A549 (cell line): ENCODE data around the gene CD2. TPM values are rescaled to one million over a fixed set of nuclear protein-coding genes. Genes with fewer than 3 reads are reported as not detected.

Experiments used
- ATAC-seq, 2 experiments: fragments of 200-7000 bp in 1 of 2; fragments of >200 bp in 1 of 2; cut with Nextera tagmentation in 1 of 2; cut with Tn5 transposase in 1 of 2; 3 replicates each; pipeline versions ENCODE4 v1.8.0 to v1.9.1; 2018 to 2020; ENCODE audit warnings: mild to moderate bottlenecking in 1 of 2, moderate library complexity in 1 of 2
- CTCF ChIA-PET: fragments of 300-600 bp; sonication (Branson Sonifier 250); formaldehyde crosslinking; extraction: SDS; loops from one replicate; lab custom pipeline; 2021; ENCODE audit warnings: antibody characterized with exemption, inconsistent platforms; lab: Yijun Ruan, JAX
- POLR2A ChIA-PET: fragments of 350-600 bp; formaldehyde crosslinking; extraction: SDS; loops from one replicate; lab custom pipeline; 2021; ENCODE audit warnings: antibody characterized with exemption, inconsistent platforms; lab: Yijun Ruan, JAX
- DNase-seq, 2 experiments: peaks; one replicate each; pipeline versions ENCODE4 v3.0.0 to v3.0.0-alpha.2; 2011 to 2016; ENCODE audit warnings: low read depth in 1 of 2, low spot score in 1 of 2
- FAIRE-seq: peaks from 2 replicates; lab custom pipeline; 2011; peaks lifted over from hg19 to GRCh38; lab: Jason Lieb, UNC
- H3K27ac ChIP-seq, 2 experiments: fragments of >200 bp; sonication (Bioruptor Twin); formaldehyde crosslinking; 3 replicates each; pipeline ENCODE4 v1.5.1; 2016 to 2017
- H3K4me1 ChIP-seq: fragments of >200 bp; sonication (Bioruptor Twin); formaldehyde crosslinking; 3 replicates; pipeline ENCODE4 v1.6.1; 2016
- H3K4me2 ChIP-seq: fragments of >200 bp; sonication (Bioruptor Twin); formaldehyde crosslinking; 3 replicates; pipeline ENCODE4 v1.6.1; 2016
- H3K4me3 ChIP-seq: fragments of >200 bp; sonication (Bioruptor Twin); formaldehyde crosslinking; 3 replicates; pipeline ENCODE4 v1.5.1; 2016
- H3K9me3 ChIP-seq: fragments of >200 bp; sonication (Bioruptor Twin); formaldehyde crosslinking; 3 replicates; pipeline ENCODE4 v1.6.1; 2016
- BHLHE40 ChIP-seq: IDR thresholded peaks from 2 replicates; pipeline ENCODE4 v1.6.1; 2012; ENCODE audit warnings: low read depth, low read length, inconsistent platforms
- CEBPB ChIP-seq, 2 experiments: fragments of >200 bp in 1 of 2; sonication (Bioruptor Twin) in 1 of 2; formaldehyde crosslinking in 1 of 2; IDR thresholded peaks; 2 replicates each; pipeline ENCODE4 v1.6.1; 2012 to 2016
- CHD2 ChIP-seq: fragments of 150-350 bp; IDR thresholded peaks from 2 replicates; pipeline ENCODE4 v1.6.1; 2014; ENCODE audit warnings: low read length; ENCODE audit not compliant: partially characterized antibody
- EHMT2 ChIP-seq: fragments of 200-600 bp; sonication (generic); IDR thresholded peaks from 2 replicates; pipeline ENCODE4 v1.6.1; 2016; ENCODE audit warnings: antibody characterized with exemption, low read depth, mild to moderate bottlenecking, moderate library complexity
- ESRRA ChIP-seq: fragments of 150-350 bp; IDR thresholded peaks from 2 replicates; pipeline ENCODE4 v1.6.1; 2014; ENCODE audit warnings: mild to moderate bottlenecking, low read length, borderline replicate concordance
- HOXA7 ChIP-seq: fragments of 250-450 bp; sonication (Bioruptor Pico); IDR thresholded peaks from 2 replicates; pipeline ENCODE4 v1.5.0; 2020; ENCODE audit warnings: mild to moderate bottlenecking, moderate library complexity
- HOXB5 ChIP-seq: fragments of 250-450 bp; sonication (Bioruptor Pico); IDR thresholded peaks from 2 replicates; pipeline ENCODE4 v1.5.0; 2020; ENCODE audit warnings: mild to moderate bottlenecking, moderate library complexity
- JUNB ChIP-seq: fragments of >200 bp; sonication (Bioruptor Twin); formaldehyde crosslinking; IDR thresholded peaks from 2 replicates; pipeline ENCODE4 v1.6.1; 2016
- MAZ ChIP-seq: fragments of 150-350 bp; IDR thresholded peaks from 2 replicates; pipeline ENCODE4 v1.6.1; 2014; ENCODE audit warnings: antibody characterized with exemption, low read depth, low read length, borderline replicate concordance
- MYC ChIP-seq: IDR thresholded peaks from 2 replicates; pipeline ENCODE4 v1.6.1; 2012; ENCODE audit warnings: mild to moderate bottlenecking, inconsistent platforms, low read length, improper control_type of control experiment, borderline replicate concordance
- RCOR1 ChIP-seq: fragments of 150-350 bp; IDR thresholded peaks from 2 replicates; pipeline ENCODE4 v1.6.1; 2014; ENCODE audit warnings: antibody characterized with exemption, low read length, low read depth
- RNF2 ChIP-seq: fragments of 200-600 bp; sonication (generic); IDR thresholded peaks from 2 replicates; pipeline ENCODE4 v1.6.1; 2016; ENCODE audit warnings: low read depth, mild to moderate bottlenecking, antibody characterized with exemption, moderate library complexity, borderline replicate concordance
- SREBF2 ChIP-seq: fragments of 450-650 bp; IDR thresholded peaks from 2 replicates; pipeline ENCODE4 v1.6.1; 2014; ENCODE audit warnings: mild to moderate bottlenecking, moderate library complexity
- TFCP2L1 ChIP-seq: fragments of 250-450 bp; sonication (Bioruptor Pico); IDR thresholded peaks from 2 replicates; pipeline ENCODE4 v1.5.0; 2021; ENCODE audit warnings: mild to moderate bottlenecking
- ZC3H11A ChIP-seq: fragments of 450-650 bp; IDR thresholded peaks from 2 replicates; pipeline ENCODE4 v1.6.1; 2014; ENCODE audit warnings: antibody characterized with exemption, mild to moderate bottlenecking
- ZSCAN20 ChIP-seq: fragments of 250-450 bp; sonication (Bioruptor Pico); IDR thresholded peaks from 2 replicates; pipeline ENCODE4 v1.8.0; 2022; ENCODE audit warnings: mild to moderate bottlenecking, moderate library complexity
- WGBS: methylation state at CpG from one replicate; pipeline ENCODE4 v1.1.6; 2017; ENCODE audit errors: missing lambda C conversion rate; 5-methylcytosine and 5-hydroxymethylcytosine counted together
- polyA plus RNA-seq, 4 experiments: library from polyadenylated mRNA; depleted of rRNA in 3 of 4; stranded (reverse); fragments of >200 nt; fragmentation: RNase III in 1 of 4; extraction: RNeasy Plus Mini Kit Qiagen cat#74134 plus additional on column Dnase treatment in 1 of 4; gene quantifications; 2 replicates in 3 of 4; 3 replicates in 1 of 4; pipeline ENCODE4 v1.2.3, GENCODE V29; 2011 to 2017
- TF ChIP-seq, protein P1 (sequence below): fragments of 200-600 bp; sonication (generic); IDR thresholded peaks from 2 replicates; pipeline ENCODE4 v1.6.1; 2016; ENCODE audit warnings: antibody characterized with exemption, mild to moderate bottlenecking, moderate library complexity
- TF ChIP-seq, protein P2 (sequence below): IDR thresholded peaks from 2 replicates; pipeline ENCODE4 v1.6.1; 2012
- TF ChIP-seq, protein P3 (sequence below): fragments of 250-450 bp; sonication (Bioruptor Pico); IDR thresholded peaks from 2 replicates; pipeline ENCODE4 v1.5.0; 2020; ENCODE audit warnings: low read depth, mild to moderate bottlenecking, moderate library complexity
- TF ChIP-seq, protein P4 (sequence below): IDR thresholded peaks from 2 replicates; pipeline ENCODE4 v1.6.1; 2012
- TF ChIP-seq, protein P5 (sequence below): fragments of >200 bp; sonication (Bioruptor Twin); formaldehyde crosslinking; IDR thresholded peaks from 3 replicates; pipeline ENCODE4 v1.5.1; 2016

The CD2 gene
- polyA plus RNA-seq, 2 of the 4 experiments (the other 2 are of a cell fraction), result not detected

DNA sequence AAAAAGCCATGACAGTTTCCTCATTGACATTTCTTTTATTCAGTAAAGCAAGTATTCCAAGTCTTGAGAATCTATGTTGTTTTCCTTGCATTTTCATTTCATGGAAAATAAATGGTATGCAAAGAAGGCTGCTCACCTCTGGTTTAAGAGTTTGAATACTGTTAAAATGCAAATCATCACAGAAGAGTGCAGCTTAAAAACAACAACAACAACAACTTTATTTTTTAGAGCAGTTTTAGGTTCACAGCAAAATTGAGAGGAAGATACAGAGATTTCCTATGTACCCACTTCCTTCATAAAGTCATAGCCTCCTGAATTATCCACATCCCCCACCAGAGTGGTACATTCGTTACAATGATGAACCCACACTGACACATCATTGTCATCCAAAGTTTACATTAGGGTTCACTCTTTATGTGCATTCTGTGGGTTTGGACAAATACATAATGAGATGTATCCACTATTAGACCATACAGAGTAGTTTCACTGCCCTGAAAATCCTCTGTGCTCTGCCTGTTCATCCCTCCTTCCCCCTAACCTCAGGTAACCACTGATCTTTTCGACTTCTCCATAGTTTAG, 39.2 kb downstream of the CD2 start:
- FAIRE-seq (no peak), DNase-seq (no peak), ATAC-seq (no peak)
- ChIA-PET POLR2A (no interaction called here), CTCF (interaction anchor here (0.6 kb wide), 1 partner anchor 264 kb away, joined by 3 read pairs; no protein-coding TSS in a partner anchor)
- no peak for TF ChIP-seq JUNB
- no peak for TF ChIP-seq CEBPB (IDR thresholded peaks at IDR 0.05)
- TF ChIP-seq, protein P1, sequence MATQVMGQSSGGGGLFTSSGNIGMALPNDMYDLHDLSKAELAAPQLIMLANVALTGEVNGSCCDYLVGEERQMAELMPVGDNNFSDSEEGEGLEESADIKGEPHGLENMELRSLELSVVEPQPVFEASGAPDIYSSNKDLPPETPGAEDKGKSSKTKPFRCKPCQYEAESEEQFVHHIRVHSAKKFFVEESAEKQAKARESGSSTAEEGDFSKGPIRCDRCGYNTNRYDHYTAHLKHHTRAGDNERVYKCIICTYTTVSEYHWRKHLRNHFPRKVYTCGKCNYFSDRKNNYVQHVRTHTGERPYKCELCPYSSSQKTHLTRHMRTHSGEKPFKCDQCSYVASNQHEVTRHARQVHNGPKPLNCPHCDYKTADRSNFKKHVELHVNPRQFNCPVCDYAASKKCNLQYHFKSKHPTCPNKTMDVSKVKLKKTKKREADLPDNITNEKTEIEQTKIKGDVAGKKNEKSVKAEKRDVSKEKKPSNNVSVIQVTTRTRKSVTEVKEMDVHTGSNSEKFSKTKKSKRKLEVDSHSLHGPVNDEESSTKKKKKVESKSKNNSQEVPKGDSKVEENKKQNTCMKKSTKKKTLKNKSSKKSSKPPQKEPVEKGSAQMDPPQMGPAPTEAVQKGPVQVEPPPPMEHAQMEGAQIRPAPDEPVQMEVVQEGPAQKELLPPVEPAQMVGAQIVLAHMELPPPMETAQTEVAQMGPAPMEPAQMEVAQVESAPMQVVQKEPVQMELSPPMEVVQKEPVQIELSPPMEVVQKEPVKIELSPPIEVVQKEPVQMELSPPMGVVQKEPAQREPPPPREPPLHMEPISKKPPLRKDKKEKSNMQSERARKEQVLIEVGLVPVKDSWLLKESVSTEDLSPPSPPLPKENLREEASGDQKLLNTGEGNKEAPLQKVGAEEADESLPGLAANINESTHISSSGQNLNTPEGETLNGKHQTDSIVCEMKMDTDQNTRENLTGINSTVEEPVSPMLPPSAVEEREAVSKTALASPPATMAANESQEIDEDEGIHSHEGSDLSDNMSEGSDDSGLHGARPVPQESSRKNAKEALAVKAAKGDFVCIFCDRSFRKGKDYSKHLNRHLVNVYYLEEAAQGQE, result no peak
- TF ChIP-seq MAZ, result no peak
- no peak for TF ChIP-seq BHLHE40
- no peak for TF ChIP-seq CHD2
- no peak for TF ChIP-seq ZSCAN20
- no peak for TF ChIP-seq RCOR1
- TF ChIP-seq MYC, result no peak
- TF ChIP-seq SREBF2, result no peak
- TF ChIP-seq, protein P2, sequence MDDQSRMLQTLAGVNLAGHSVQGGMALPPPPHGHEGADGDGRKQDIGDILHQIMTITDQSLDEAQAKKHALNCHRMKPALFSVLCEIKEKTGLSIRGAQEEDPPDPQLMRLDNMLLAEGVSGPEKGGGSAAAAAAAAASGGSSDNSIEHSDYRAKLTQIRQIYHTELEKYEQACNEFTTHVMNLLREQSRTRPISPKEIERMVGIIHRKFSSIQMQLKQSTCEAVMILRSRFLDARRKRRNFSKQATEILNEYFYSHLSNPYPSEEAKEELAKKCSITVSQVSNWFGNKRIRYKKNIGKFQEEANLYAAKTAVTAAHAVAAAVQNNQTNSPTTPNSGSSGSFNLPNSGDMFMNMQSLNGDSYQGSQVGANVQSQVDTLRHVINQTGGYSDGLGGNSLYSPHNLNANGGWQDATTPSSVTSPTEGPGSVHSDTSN, result no peak
- no peak for TF ChIP-seq ESRRA
- TF ChIP-seq RNF2, result no peak
- TF ChIP-seq, protein P3, sequence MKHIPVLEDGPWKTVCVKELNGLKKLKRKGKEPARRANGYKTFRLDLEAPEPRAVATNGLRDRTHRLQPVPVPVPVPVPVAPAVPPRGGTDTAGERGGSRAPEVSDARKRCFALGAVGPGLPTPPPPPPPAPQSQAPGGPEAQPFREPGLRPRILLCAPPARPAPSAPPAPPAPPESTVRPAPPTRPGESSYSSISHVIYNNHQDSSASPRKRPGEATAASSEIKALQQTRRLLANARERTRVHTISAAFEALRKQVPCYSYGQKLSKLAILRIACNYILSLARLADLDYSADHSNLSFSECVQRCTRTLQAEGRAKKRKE, result no peak
- TF ChIP-seq, protein P4, sequence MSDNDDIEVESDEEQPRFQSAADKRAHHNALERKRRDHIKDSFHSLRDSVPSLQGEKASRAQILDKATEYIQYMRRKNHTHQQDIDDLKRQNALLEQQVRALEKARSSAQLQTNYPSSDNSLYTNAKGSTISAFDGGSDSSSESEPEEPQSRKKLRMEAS, result no peak
- TF ChIP-seq, protein P5, sequence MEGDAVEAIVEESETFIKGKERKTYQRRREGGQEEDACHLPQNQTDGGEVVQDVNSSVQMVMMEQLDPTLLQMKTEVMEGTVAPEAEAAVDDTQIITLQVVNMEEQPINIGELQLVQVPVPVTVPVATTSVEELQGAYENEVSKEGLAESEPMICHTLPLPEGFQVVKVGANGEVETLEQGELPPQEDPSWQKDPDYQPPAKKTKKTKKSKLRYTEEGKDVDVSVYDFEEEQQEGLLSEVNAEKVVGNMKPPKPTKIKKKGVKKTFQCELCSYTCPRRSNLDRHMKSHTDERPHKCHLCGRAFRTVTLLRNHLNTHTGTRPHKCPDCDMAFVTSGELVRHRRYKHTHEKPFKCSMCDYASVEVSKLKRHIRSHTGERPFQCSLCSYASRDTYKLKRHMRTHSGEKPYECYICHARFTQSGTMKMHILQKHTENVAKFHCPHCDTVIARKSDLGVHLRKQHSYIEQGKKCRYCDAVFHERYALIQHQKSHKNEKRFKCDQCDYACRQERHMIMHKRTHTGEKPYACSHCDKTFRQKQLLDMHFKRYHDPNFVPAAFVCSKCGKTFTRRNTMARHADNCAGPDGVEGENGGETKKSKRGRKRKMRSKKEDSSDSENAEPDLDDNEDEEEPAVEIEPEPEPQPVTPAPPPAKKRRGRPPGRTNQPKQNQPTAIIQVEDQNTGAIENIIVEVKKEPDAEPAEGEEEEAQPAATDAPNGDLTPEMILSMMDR, result no peak
- TF ChIP-seq EHMT2, result no peak
- TF ChIP-seq HOXA7 (CRISPR knock-in tag), result no peak
- H3K4me1 ChIP-seq, result no peaks in the 10 kb centered on the region
- no peaks in the 10 kb centered on the region for H3K9me3 ChIP-seq
- H3K27ac ChIP-seq, result no peak overlapping the region
- H3K4me3 ChIP-seq, result no peak overlapping the region
- H3K4me2 ChIP-seq, result no peak overlapping the region
- 10% methylated on average over 2 of the region's 2 CpGs for WGBS

DNA sequence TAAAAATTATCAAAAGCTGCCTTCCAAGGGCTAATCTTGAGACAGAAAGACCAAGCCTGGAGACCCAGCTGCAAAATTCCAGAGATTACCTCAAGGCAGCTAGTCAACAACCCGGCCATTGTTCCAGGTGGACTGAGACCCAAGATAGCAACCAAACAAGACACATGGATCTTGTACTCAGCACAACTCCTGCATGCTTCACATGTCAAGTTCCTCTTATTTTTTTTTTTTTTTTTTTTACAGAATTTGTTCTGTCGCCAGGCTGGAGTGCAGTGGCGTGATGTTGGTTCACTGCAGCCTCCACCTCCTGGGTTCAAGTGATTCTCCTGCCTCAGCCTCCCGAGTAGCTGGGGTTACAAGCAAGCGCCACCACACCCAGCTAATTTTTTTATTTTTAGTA, 40.1 kb downstream of the CD2 start:
- Histone ChIP-seq H3K4me1 (no peaks in the 10 kb centered on the region), H3K4me3 (no peak overlapping the region), H3K9me3 (no peaks in the 10 kb centered on the region), H3K27ac (no peak overlapping the region), H3K4me2 (no peak overlapping the region)
- TF ChIP-seq ZC3H11A (no peak), TFCP2L1 (no peak), EHMT2 (no peak), HOXB5 (CRISPR knock-in tag) (no peak)
- POLR2A ChIA-PET, result no interaction called here
- WGBS, result 48% methylated on average over 5 of the region's 5 CpGs
- FAIRE-seq (no peak), DNase-seq (no peak), ATAC-seq (no peak)
- CTCF ChIA-PET, result interaction anchor here (0.7 kb wide), 1 partner anchor 236 kb away, joined by 4 read pairs; no protein-coding TSS in a partner anchor
